HG02759 (cell line): ENCODE measurements around the gene TDO2.

ENCODE experiments used
- ATAC-seq: cut with Tn5 transposase; IDR thresholded peaks from one replicate; pipeline ENCODE4 v1.9.1; 2021; ENCODE audit warnings: mild to moderate bottlenecking, moderate library complexity; ENCODE audit not compliant: unreplicated experiment

The TDO2 gene

GRCh38 chr4:155952501-155952901 lies 49.0 kb downstream of the TDO2 start:
- ATAC-seq = no peak

GRCh38 chr4:155953151-155954117 lies 49.9 kb downstream of the TDO2 start, which contains the start of gene CTSO:
Gene CTSO, minus strand, starts transcription at chr4:155953866. Its CDS starts 19 bp downstream, at chr4:155953847.
- peak; percentile 94 for ATAC-seq

GRCh38 chr4:155954118-155954685 lies 50.7 kb downstream of the TDO2 start:
- no peak for ATAC-seq

- no peak for ATAC-seq
Measured at GRCh38 chr4:155954939-155955338, 51.4 kb downstream of the TDO2 start.

GRCh38 chr4:155956461-155956860 lies 53.0 kb downstream of the TDO2 start:
- ATAC-seq = no peak

- no peak for ATAC-seq
Measured at GRCh38 chr4:155959417-155959816, 55.9 kb downstream of the TDO2 start.

GRCh38 chr4:155960522-155960921 lies 57.0 kb downstream of the TDO2 start:
- ATAC-seq = no peak

- no peak for ATAC-seq
Measured at GRCh38 chr4:155961575-155961974, 58.1 kb downstream of the TDO2 start.

GRCh38 chr4:155962767-155963166 lies 59.3 kb downstream of the TDO2 start:
- ATAC-seq = no peak

- no peak for ATAC-seq
Measured at GRCh38 chr4:155964016-155964891, 60.8 kb downstream of the TDO2 start.

GRCh38 chr4:155966171-155966570 lies 62.7 kb downstream of the TDO2 start:
- ATAC-seq = no peak

GRCh38 chr4:155966731-155967395 lies 63.4 kb downstream of the TDO2 start:
- ATAC-seq = no peak
